ES-I3 (cell line): ENCODE results near the gene ZKSCAN8.
A peak's percentile ranks its signal among the peaks of the same experiment; 100 is the strongest.

Experiments
- H3K36me3 ChIP-seq: 2 replicates; pipeline ENCODE4 v1.6.1; 2013; ENCODE audit warnings: mild to moderate bottlenecking, low read length, control low read depth, moderate library complexity; ENCODE audit not compliant: insufficient read depth
- H3K4me1 ChIP-seq: 2 replicates; pipeline ENCODE4 v1.6.1; 2013; ENCODE audit warnings: mild to moderate bottlenecking, control low read depth, low read length; ENCODE audit not compliant: insufficient read depth
- H3K9ac ChIP-seq: 2 replicates; pipeline ENCODE4 v1.6.1; 2013; ENCODE audit warnings: low read depth, mild to moderate bottlenecking, low read length, moderate library complexity
- H3K9me3 ChIP-seq: 2 replicates; pipeline ENCODE4 v1.6.1; 2013; ENCODE audit warnings: mild to moderate bottlenecking, low read length, moderate library complexity; ENCODE audit not compliant: control insufficient read depth, insufficient read depth

Gene ZKSCAN8

GRCh38 chr6:28206527-28206926 is 64.8 kb downstream of the ZKSCAN8 start:
- Histone ChIP-seq H3K4me1 (no peaks in the 10 kb centered on the region), H3K9me3 (no peaks in the 10 kb centered on the region), H3K36me3 (no peaks in the 10 kb centered on the region), H3K9ac (no peak overlapping the region; the same call in 1 of the 2 replicates)

GRCh38 chr6:28206928-28207509 is 65.3 kb downstream of the ZKSCAN8 start:
- peak overlapping the region; percentile 48 for H3K9ac ChIP-seq
- no peaks in the 10 kb centered on the region for H3K4me1 ChIP-seq
- no peaks in the 10 kb centered on the region for H3K9me3 ChIP-seq
- no peaks in the 10 kb centered on the region for H3K36me3 ChIP-seq

DNA sequence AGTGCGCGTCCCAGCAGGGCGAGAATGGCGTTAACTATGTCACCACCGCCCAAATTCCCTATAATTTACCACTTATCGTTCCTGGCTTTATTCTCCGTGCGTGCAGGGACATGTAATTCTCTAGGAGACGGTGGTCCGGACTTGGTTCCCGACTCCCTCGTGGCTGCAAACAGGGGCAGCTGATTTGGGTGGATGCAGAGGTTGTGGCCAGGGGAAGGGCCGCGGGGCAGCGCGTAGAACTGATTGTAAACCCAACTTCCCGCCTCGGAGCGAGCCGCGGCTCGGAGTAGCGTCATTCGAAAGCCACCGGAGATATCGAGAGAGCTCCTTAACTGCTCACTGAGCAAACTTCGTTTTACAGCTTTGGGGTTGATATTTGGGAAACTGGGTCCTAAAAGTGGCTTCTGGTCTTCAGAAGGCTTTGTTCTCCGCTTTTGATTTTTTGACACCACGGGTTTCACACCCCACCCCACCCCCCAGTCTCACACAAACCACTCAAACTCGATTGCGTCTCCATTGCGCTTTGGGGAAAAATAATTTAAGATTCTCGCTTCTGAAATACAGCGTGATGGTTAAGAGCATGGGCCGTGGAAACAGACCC is 65.9 kb downstream of the ZKSCAN8 start:
- Histone ChIP-seq H3K9me3 (no peaks in the 10 kb centered on the region), H3K9ac (peak overlapping the region; percentile 48), H3K4me1 (no peaks in the 10 kb centered on the region), H3K36me3 (no peaks in the 10 kb centered on the region)

DNA sequence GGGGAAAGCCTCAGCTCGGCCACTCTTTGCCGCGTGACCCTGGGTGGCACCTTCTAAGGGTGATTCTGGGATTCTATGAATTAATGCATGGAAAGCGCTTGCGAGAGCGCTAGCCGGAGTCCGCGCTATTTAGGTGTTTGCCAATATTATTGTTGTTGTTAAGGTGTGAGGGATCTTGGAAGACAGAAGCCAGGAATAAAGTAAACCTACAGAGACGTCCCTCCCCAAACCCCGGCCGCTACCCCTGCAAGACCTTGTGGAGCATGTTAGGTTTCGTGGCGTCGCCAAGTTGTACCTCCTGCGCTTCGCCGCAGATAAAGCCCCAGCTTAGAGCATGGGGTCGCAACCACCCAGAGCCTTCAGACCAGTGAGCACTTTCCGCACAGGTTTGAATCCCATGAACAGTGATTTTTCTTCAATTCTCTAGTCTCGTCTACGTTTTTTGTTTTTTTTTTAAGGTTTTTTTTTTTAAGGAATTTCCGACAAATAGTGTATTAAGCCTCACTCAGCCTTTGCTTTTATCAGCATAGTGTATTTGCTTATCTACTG is 66.5 kb downstream of the ZKSCAN8 start:
- H3K36me3 ChIP-seq, result no peaks in the 10 kb centered on the region
- no peaks in the 10 kb centered on the region for H3K9me3 ChIP-seq
- no peaks in the 10 kb centered on the region for H3K4me1 ChIP-seq
- H3K9ac ChIP-seq, result peak overlapping the region; percentile 48; the same call in 1 of the 2 replicates
